Cardiac muscle cell (in vitro differentiated cells and primary cell): ENCODE measurements around the gene RPS3. TPM values are rescaled to one million over a fixed set of nuclear protein-coding genes. Genes with fewer than 3 reads are reported as not detected.

Source experiments
- DNase-seq, 2 donors: peaks; one replicate each; pipeline versions ENCODE4 v3.0.0 to v3.0.0-alpha.2; 2010 to 2017; ENCODE audit warnings: low read depth in 1 of 2, low spot score in 1 of 2
- H3K27ac ChIP-seq: fragments of 200-600 bp; sonication (generic); 2 replicates; pipeline ENCODE4 v1.5.1; 2016
- H3K27me3 ChIP-seq: fragments of 200-600 bp; sonication (generic); 2 replicates; pipeline ENCODE4 v1.6.0; 2016; ENCODE audit warnings: control low read depth
- H3K36me3 ChIP-seq: fragments of 200-600 bp; sonication (generic); 2 replicates; pipeline ENCODE4 v1.5.1; 2016; ENCODE audit warnings: control low read depth
- H3K4me1 ChIP-seq: fragments of 200-600 bp; sonication (generic); 2 replicates; pipeline ENCODE4 v1.8.1; 2017; ENCODE audit warnings: low read depth, mild to moderate bottlenecking, mixed run types
- H3K4me3 ChIP-seq: fragments of 200-600 bp; sonication (generic); 2 replicates; pipeline ENCODE4 v1.5.1; 2016; ENCODE audit warnings: mild to moderate bottlenecking
- H3K9me3 ChIP-seq: fragments of 200-600 bp; sonication (generic); 2 replicates; pipeline ENCODE4 v1.5.1; 2017; ENCODE audit warnings: low read depth, mild to moderate bottlenecking, control low read depth
- polyA plus RNA-seq: library from polyadenylated mRNA; unstranded; fragments of >200 nt; fragmentation: Nextera tagmentation; extraction: Ambion mirVana; gene quantifications from 2 replicates; pipeline ENCODE4 v1.2.1, GENCODE V29; 2016
- total RNA-seq: library from RNA; depleted of rRNA; stranded (reverse); fragments of >200 nt; gene quantifications from 2 replicates; pipeline ENCODE4 v1.2.3, GENCODE V29; 2016
- TF ChIP-seq, protein P1 (sequence below): IDR thresholded peaks from 2 replicates; pipeline ENCODE4 v1.5.1; 2012; ENCODE audit warnings: low read depth, mild to moderate bottlenecking, low read length

Gene RPS3
- total and polyA plus RNA-seq, 2 experiments from 2014 or later: 951 to 974 TPM

DNA sequence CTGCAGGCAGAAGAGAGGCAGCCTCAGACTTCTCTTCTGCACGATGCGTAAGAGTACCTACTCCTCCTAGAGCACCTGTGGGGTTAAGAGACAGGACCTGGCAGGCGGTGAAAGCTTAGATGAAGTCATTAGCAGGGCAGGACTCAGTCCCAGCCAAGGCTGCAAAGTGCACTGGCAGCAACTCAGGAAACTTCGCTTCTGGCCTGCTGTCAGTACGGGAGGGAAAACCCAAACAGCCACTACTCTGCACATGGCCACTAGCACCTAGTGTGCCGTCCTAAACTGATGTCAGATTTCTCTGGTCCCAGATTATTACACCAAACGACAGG, 42.5 kb downstream of the RPS3 start:
- no peak overlapping the region for H3K27ac ChIP-seq
- no peaks in the 10 kb centered on the region for H3K36me3 ChIP-seq
- H3K27me3 ChIP-seq: no peaks in the 10 kb centered on the region
- no peak for DNase-seq
- H3K4me1 ChIP-seq: no peaks in the 10 kb centered on the region
- no peak overlapping the region for H3K4me3 ChIP-seq
- TF ChIP-seq, protein P1, sequence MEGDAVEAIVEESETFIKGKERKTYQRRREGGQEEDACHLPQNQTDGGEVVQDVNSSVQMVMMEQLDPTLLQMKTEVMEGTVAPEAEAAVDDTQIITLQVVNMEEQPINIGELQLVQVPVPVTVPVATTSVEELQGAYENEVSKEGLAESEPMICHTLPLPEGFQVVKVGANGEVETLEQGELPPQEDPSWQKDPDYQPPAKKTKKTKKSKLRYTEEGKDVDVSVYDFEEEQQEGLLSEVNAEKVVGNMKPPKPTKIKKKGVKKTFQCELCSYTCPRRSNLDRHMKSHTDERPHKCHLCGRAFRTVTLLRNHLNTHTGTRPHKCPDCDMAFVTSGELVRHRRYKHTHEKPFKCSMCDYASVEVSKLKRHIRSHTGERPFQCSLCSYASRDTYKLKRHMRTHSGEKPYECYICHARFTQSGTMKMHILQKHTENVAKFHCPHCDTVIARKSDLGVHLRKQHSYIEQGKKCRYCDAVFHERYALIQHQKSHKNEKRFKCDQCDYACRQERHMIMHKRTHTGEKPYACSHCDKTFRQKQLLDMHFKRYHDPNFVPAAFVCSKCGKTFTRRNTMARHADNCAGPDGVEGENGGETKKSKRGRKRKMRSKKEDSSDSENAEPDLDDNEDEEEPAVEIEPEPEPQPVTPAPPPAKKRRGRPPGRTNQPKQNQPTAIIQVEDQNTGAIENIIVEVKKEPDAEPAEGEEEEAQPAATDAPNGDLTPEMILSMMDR: no peak
- H3K9me3 ChIP-seq: no peaks in the 10 kb centered on the region

DNA sequence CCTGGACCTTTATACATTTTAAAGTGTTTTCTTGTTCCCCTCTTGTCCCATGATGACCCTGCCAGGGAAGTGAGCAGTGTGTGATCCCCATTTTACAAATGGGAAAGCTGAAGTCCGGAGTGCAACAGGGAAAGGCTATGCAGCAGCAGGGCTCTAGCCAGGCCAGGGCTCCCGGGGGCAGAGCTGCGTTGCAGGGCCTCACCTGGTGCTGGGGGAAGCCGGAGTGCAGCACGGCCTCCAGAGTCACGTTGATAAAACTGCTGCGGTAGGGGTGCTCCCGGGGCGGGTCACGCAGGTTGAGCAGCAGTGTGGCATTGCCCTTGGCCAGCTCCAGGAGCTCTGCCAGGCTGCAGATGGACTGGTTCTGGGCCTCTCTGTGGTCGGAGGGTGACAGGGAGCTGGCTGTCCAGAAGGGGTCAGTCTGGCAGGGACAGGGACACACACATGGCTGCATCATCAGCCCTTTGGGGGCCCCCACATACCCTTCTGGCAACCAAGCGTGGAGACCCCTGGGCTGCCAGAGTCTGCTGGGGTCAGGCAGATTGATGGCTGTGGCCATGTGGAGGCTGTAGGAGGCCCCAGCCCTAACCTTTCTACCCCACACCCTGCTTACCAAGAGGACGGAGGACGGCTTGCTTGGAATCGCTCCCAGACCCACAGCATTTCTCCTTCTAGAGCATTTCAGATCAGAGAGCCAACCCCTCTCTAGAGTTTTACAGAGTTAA, 43.0 kb downstream of the RPS3 start:
- no peak overlapping the region for H3K4me3 ChIP-seq
- no peak overlapping the region for H3K27ac ChIP-seq
- H3K27me3 ChIP-seq: no peaks in the 10 kb centered on the region
- DNase-seq: no peak
- no peaks in the 10 kb centered on the region for H3K36me3 ChIP-seq
- TF ChIP-seq, protein P1: no peak
- no peaks in the 10 kb centered on the region for H3K4me1 ChIP-seq
- no peaks in the 10 kb centered on the region for H3K9me3 ChIP-seq

DNA sequence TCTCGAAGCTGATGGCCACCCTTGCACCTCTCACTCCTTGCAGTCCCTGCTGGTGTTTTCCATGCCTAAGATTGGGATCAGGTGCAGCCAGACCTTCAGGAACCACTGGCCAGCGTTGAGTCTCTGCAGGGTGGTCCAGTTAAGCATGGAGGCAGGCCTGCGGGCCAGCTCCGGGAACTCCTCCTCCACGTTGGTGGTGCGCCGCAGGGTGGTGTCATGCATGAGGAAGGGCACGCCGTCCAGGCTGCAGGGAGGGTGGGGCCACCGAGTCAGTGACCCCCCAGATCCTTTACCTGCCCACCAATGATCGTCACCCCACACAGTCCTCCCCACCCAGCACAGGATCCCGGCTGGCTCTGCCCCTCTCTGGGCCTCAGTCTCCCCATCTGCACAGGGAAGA, 43.7 kb downstream of the RPS3 start:
- no peaks in the 10 kb centered on the region for H3K4me1 ChIP-seq
- no peak overlapping the region for H3K27ac ChIP-seq
- no peaks in the 10 kb centered on the region for H3K9me3 ChIP-seq
- no peak for DNase-seq
- no peaks in the 10 kb centered on the region for H3K27me3 ChIP-seq
- no peaks in the 10 kb centered on the region for H3K36me3 ChIP-seq
- no peak overlapping the region for H3K4me3 ChIP-seq
- TF ChIP-seq, protein P1: no peak

DNA sequence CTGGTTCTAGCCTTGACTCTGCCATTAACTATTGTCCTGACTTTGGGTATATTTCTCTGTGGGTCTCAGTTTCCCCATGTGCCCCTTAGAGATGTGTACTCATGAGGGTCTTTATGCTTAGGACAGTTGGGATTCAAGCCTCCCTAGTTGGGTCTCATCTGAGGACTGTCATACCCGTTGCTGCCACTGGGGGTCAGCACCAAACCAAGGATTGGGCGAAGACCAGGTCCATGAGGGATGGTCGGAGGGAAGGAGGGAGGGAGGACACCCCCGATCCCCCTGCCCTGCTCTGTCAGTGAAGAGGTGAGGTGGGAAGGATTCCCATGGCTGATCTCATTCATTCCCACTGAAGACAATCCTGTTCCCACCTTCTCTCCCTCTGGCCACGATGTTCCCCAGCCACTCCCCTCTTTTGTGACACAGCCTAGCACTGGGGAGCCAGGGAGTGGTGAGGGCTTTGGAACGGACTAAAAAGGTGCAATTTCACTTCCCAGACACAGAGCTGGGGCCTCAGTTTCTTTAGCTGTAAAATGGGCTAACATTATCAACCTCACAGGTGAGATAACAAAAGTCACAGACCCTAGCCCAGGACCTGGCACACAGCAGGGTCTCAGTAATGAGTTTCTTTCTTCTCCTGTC, 46.1 kb downstream of the RPS3 start:
- Histone ChIP-seq H3K4me1 (no peaks in the 10 kb centered on the region), H3K27ac (no peak overlapping the region), H3K27me3 (peaks cover under 1% of the 10 kb centered on the region), H3K9me3 (no peaks in the 10 kb centered on the region), H3K4me3 (no peak overlapping the region), H3K36me3 (no peaks in the 10 kb centered on the region)
- peak; percentile 56 to 74 for DNase-seq
- TF ChIP-seq, protein P1: peak; percentile 95

DNA sequence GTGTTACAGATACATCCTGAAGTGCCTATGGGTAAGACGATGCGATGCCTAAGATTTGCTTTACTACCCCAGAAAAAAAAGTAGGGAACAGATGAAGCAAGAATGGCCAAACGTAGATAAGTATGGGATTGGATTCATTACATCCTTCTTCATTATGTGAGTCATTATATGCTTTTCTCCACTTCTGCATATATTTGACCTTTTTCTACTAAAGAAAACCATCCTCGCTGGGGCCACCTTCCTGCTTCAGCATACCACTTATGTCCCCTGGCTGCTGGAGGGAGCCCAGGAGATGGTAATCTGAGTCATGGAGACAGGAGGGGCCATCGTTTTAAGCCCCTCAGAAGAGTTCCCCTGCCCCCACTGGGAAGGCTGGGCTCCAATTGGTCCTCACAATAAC, 48.1 kb downstream of the RPS3 start:
- H3K4me3 ChIP-seq: no peak overlapping the region
- no peak for DNase-seq
- H3K27me3 ChIP-seq: peaks cover 11% of the 10 kb centered on the region
- no peaks in the 10 kb centered on the region for H3K36me3 ChIP-seq
- TF ChIP-seq, protein P1: no peak
- H3K9me3 ChIP-seq: no peaks in the 10 kb centered on the region
- no peaks in the 10 kb centered on the region for H3K4me1 ChIP-seq
- H3K27ac ChIP-seq: no peak overlapping the region
